Measurements from ENCODE around the gene KCNK6. TPM values are rescaled to one million over a fixed set of nuclear protein-coding genes. Genes with fewer than 3 reads are reported as not detected.
A peak's percentile ranks its signal among the peaks of the same experiment; 100 is the strongest.

The KCNK6 gene
- 15.3 TPM for polyA plus RNA-seq (2013, experiment 1 of 2)
- 15.7 TPM for polyA plus RNA-seq (2013, experiment 2 of 2)

DNA sequence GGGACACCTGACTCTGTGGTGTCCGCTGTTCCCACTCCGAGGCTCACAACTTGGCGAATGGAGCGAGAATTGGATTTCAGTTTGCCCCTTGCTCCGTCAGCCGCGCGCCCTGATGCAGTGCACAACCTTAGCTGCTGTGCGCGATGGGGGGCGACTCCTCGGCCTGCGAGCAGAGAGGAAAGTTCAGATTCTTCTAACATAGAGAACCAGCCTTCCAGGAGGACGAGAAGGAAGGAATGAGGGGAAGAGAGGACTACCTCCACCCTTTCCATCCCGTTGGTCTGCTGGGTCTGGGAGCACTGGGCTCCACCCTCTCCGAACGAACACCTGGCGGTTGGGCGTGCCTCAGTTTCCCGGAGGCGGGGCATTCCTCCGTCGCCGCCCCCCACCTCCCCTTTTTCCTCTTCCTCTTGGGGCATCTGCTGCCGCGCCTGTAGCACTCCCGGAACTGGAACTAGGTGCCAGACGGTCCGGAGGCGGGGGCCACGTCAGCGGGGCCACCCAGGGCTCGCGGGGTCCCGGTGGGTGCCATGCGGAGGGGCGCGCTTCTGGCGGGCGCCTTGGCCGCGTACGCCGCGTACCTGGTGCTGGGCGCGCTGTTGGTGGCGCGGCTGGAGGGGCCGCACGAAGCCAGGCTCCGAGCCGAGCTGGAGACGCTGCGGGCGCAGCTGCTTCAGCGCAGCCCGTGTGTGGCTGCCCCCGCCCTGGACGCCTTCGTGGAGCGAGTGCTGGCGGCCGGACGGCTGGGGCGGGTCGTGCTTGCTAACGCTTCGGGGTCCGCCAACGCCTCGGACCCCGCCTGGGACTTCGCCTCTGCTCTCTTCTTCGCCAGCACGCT lies at the start of gene KCNK6:
Gene KCNK6 (plus strand): TSS at position 425 of the 838 bp plus-strand sequence. CDS start 106 bp downstream, at position 531.
- peak within 1 kb of the TSS; percentile 88 for H3K4me2 ChIP-seq (ENCODE audit: low read length, poor library complexity, severe bottlenecking)
- H2BK15ac ChIP-seq (ENCODE audit: low read depth, poor library complexity, severe bottlenecking) = peak within 1 kb of the TSS; percentile 73
- H3K27me3 ChIP-seq (ENCODE audit: control insufficient read depth in 1 of 2, insufficient read depth in 1 of 2, low read length in 2 of 2) = peaks cover 0 to 15% of the 10 kb centered on the region in 2 experiments
- peak; percentile 32 for DNase-seq
- H2BK5ac ChIP-seq (ENCODE audit: low read depth, low read length, poor library complexity, severe bottlenecking) = no peak within 1 kb of the TSS
- peaks cover 9% of the 10 kb centered on the region for H3K79me1 ChIP-seq (replicated peaks; ENCODE audit: low read length, poor library complexity, severe bottlenecking)
- H2AK5ac ChIP-seq (ENCODE audit: low read length, severe bottlenecking) = no peak within 1 kb of the TSS
- H3K18ac ChIP-seq (ENCODE audit: low read depth in 1 of 2, low read length in 2 of 2) = peak within 1 kb of the TSS; percentile 92 to 93
- peak within 1 kb of the TSS; percentile 89 to 91 for H3K4ac ChIP-seq (ENCODE audit: low read depth in 1 of 2, low read length in 2 of 2)
- no peak within 1 kb of the TSS for H3K27ac ChIP-seq (ENCODE audit: low read length, poor library complexity, severe bottlenecking)
- WGBS = 8% methylated on average over 51 of the region's 76 CpGs
- peak within 1 kb of the TSS; percentile 68 to 81 for H3K4me3 ChIP-seq (ENCODE audit: insufficient read depth in 1 of 2, low read depth in 1 of 2, low read length in 2 of 2)
- H3K4me1 ChIP-seq (ENCODE audit: control insufficient read depth, insufficient read depth, low read depth, low read length) = peaks cover 26% of the 10 kb centered on the region
- peak within 1 kb of the TSS; percentile 94 for H4K8ac ChIP-seq (ENCODE audit: low read length)
- H3K9ac ChIP-seq (ENCODE audit: low read length) = peak within 1 kb of the TSS; percentile 78
- H3K23ac ChIP-seq (ENCODE audit: low read length in 2 of 2) = peak within 1 kb of the TSS in 1 of 2 experiments; percentile 75
- peak within 1 kb of the TSS; percentile 55 for H2BK120ac ChIP-seq (ENCODE audit: low read depth, low read length)
- peaks cover 0 to 3% of the 10 kb centered on the region in 2 experiments for H3K36me3 ChIP-seq (ENCODE audit: control insufficient read depth in 1 of 2, insufficient read depth in 2 of 2, low read depth in 1 of 2, low read length in 2 of 2)
- H2BK12ac ChIP-seq (ENCODE audit: low read length in 2 of 2) = peak within 1 kb of the TSS; percentile 38 to 60
- peak within 1 kb of the TSS in 1 of 2 experiments; percentile 97 for H3K14ac ChIP-seq (ENCODE audit: low read length in 2 of 2)
- peak within 1 kb of the TSS; percentile 91 for H4K91ac ChIP-seq (ENCODE audit: low read length)
- H2AFZ ChIP-seq (ENCODE audit: low read depth, low read length) = peak within 1 kb of the TSS; percentile 7
- H3K9me3 ChIP-seq (ENCODE audit: control insufficient read depth, low read length) = no peaks in the 10 kb centered on the region

DNA sequence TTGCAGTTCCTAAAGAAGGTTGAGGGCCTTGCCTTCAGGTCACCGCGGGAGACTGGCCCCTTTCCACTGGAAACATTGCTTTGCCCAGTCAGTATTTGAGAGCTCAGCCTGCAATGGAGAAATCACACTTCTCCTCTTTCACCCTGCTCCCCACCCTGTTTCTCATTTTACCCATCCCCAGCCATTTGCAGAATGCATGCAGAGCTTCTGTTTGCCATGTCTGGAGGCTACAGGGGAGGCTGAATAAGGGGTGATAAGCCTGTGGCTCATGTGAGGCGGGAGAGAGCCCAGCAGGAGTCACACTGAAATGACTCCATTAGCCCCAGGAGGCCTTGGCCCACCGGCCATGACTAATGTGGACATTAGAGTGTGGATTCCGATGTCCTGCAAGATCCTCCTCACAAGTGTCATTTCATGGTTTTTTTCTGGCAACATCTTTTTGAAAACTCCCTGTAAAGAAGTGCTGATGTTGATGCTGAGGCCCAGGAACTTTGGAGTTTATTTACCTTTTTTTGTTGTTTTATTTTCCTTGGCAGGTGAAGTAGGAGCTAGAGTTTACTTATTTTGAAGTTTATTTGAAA lies 49.0 kb upstream of the KCNK6 start:
- peak overlapping the region; percentile 10 for H3K27ac ChIP-seq (ENCODE audit: low read length, poor library complexity, severe bottlenecking)
- no peak overlapping the region for H2AK5ac ChIP-seq (ENCODE audit: low read length, severe bottlenecking)
- H3K79me1 ChIP-seq (replicated peaks; ENCODE audit: low read length, poor library complexity, severe bottlenecking) = peaks cover 7% of the 10 kb centered on the region
- 65% methylated on average over 5 of the region's 5 CpGs for WGBS
- H4K8ac ChIP-seq (ENCODE audit: low read length) = no peak overlapping the region
- no peak overlapping the region for H3K4me3 ChIP-seq (ENCODE audit: insufficient read depth in 1 of 2, low read depth in 1 of 2, low read length in 2 of 2)
- H3K4me1 ChIP-seq (ENCODE audit: control insufficient read depth, insufficient read depth, low read depth, low read length) = peaks cover 30% of the 10 kb centered on the region
- H4K91ac ChIP-seq (ENCODE audit: low read length) = no peak overlapping the region
- no peak overlapping the region for H2BK120ac ChIP-seq (ENCODE audit: low read depth, low read length)
- no peak overlapping the region for H3K4me2 ChIP-seq (ENCODE audit: low read length, poor library complexity, severe bottlenecking)
- H3K36me3 ChIP-seq (ENCODE audit: control insufficient read depth in 1 of 2, insufficient read depth in 2 of 2, low read depth in 1 of 2, low read length in 2 of 2) = no peaks in the 10 kb centered on the region
- H2BK15ac ChIP-seq (ENCODE audit: low read depth, poor library complexity, severe bottlenecking) = no peak overlapping the region
- no peak overlapping the region for H2AFZ ChIP-seq (ENCODE audit: low read depth, low read length)
- DNase-seq = no peak
- H2BK5ac ChIP-seq (ENCODE audit: low read depth, low read length, poor library complexity, severe bottlenecking) = no peak overlapping the region
- no peak overlapping the region for H3K18ac ChIP-seq (ENCODE audit: low read depth in 1 of 2, low read length in 2 of 2)
- H3K9me3 ChIP-seq (ENCODE audit: control insufficient read depth, low read length) = no peaks in the 10 kb centered on the region
- H3K14ac ChIP-seq (ENCODE audit: low read length in 2 of 2) = no peak overlapping the region
- H3K23ac ChIP-seq (ENCODE audit: low read length in 2 of 2) = no peak overlapping the region
- no peak overlapping the region for H3K9ac ChIP-seq (ENCODE audit: low read length)
- H2BK12ac ChIP-seq (ENCODE audit: low read length in 2 of 2) = no peak overlapping the region
- no peak overlapping the region for H3K4ac ChIP-seq (ENCODE audit: low read depth in 1 of 2, low read length in 2 of 2)
- H3K27me3 ChIP-seq (ENCODE audit: control insufficient read depth in 1 of 2, insufficient read depth in 1 of 2, low read length in 2 of 2) = no peaks in the 10 kb centered on the region

DNA sequence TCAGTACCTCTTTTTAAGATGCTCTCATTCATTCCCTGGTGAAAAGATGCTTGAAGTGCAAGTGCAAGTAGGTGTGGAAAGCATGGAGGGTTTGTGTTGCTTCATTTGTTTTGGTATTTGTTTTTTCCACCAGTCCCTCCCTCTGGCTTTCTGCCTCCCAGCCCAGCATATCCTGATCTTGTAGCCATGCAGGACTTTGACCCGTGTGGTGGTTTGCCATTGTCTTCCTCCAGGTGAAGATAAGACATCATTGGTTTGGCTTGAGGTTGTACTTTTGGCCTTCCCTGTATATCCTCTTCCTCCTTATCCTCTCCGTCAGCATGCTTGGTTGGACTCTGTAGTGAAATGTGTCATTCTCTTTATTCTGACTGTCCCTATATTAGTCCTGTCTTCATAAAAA lies 46.1 kb upstream of the KCNK6 start:
- no peak for DNase-seq
- Histone ChIP-seq H3K9me3 (ENCODE audit: control insufficient read depth, low read length) (no peaks in the 10 kb centered on the region), H3K27me3 (ENCODE audit: control insufficient read depth in 1 of 2, insufficient read depth in 1 of 2, low read length in 2 of 2) (no peaks in the 10 kb centered on the region), H3K4me2 (ENCODE audit: low read length, poor library complexity, severe bottlenecking) (no peak overlapping the region), H3K4me3 (ENCODE audit: insufficient read depth in 1 of 2, low read depth in 1 of 2, low read length in 2 of 2) (no peak overlapping the region), H3K27ac (ENCODE audit: low read length, poor library complexity, severe bottlenecking) (no peak overlapping the region), H2BK120ac (ENCODE audit: low read depth, low read length) (no peak overlapping the region), H2BK12ac (ENCODE audit: low read length in 2 of 2) (no peak overlapping the region), H2AK5ac (ENCODE audit: low read length, severe bottlenecking) (no peak overlapping the region), H4K8ac (ENCODE audit: low read length) (no peak overlapping the region), H3K36me3 (ENCODE audit: control insufficient read depth in 1 of 2, insufficient read depth in 2 of 2, low read depth in 1 of 2, low read length in 2 of 2) (no peaks in the 10 kb centered on the region), H2BK15ac (ENCODE audit: low read depth, poor library complexity, severe bottlenecking) (no peak overlapping the region), H3K4ac (ENCODE audit: low read depth in 1 of 2, low read length in 2 of 2) (no peak overlapping the region), H3K18ac (ENCODE audit: low read depth in 1 of 2, low read length in 2 of 2) (no peak overlapping the region), H2AFZ (ENCODE audit: low read depth, low read length) (no peak overlapping the region), H3K9ac (ENCODE audit: low read length) (no peak overlapping the region), H4K91ac (ENCODE audit: low read length) (no peak overlapping the region), H3K14ac (ENCODE audit: low read length in 2 of 2) (no peak overlapping the region), H3K79me1 (replicated peaks; ENCODE audit: low read length, poor library complexity, severe bottlenecking) (peaks cover 10% of the 10 kb centered on the region), H2BK5ac (ENCODE audit: low read depth, low read length, poor library complexity, severe bottlenecking) (no peak overlapping the region), H3K23ac (ENCODE audit: low read length in 2 of 2) (no peak overlapping the region), H3K4me1 (ENCODE audit: control insufficient read depth, insufficient read depth, low read depth, low read length) (peaks cover 12% of the 10 kb centered on the region)
- WGBS = 20% methylated on average over 1 of the region's 2 CpGs

DNA sequence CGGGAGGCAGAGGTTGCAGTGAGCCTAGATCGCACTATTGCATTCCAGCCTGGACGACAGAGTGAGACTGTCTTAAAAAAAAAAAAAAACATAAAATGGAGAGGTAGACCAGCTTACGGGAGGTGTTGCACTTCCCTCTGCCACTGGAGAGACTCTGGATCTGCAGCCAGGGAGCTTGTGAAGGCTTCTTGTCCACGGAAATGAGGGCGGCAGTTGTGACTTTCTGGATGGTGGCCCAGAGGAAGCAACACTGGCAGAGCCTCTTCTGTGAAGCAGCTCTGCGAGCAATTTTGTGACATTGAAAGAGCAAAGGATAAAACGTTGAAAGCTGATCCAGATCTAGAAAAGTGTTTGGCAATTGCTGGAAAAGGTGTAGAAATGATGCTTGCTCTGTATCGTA lies 44.9 kb upstream of the KCNK6 start:
- H3K14ac ChIP-seq (ENCODE audit: low read length in 2 of 2) = no peak overlapping the region
- no peak overlapping the region for H3K27ac ChIP-seq (ENCODE audit: low read length, poor library complexity, severe bottlenecking)
- no peak overlapping the region for H2AFZ ChIP-seq (ENCODE audit: low read depth, low read length)
- H3K18ac ChIP-seq (ENCODE audit: low read depth in 1 of 2, low read length in 2 of 2) = no peak overlapping the region
- no peak overlapping the region for H3K4me3 ChIP-seq (ENCODE audit: insufficient read depth in 1 of 2, low read depth in 1 of 2, low read length in 2 of 2)
- no peaks in the 10 kb centered on the region for H3K27me3 ChIP-seq (ENCODE audit: control insufficient read depth in 1 of 2, insufficient read depth in 1 of 2, low read length in 2 of 2)
- no peak overlapping the region for H2AK5ac ChIP-seq (ENCODE audit: low read length, severe bottlenecking)
- no peak overlapping the region for H3K9ac ChIP-seq (ENCODE audit: low read length)
- H3K79me1 ChIP-seq (replicated peaks; ENCODE audit: low read length, poor library complexity, severe bottlenecking) = peaks cover 8% of the 10 kb centered on the region
- peaks cover 11% of the 10 kb centered on the region for H3K4me1 ChIP-seq (ENCODE audit: control insufficient read depth, insufficient read depth, low read depth, low read length)
- no peak overlapping the region for H2BK5ac ChIP-seq (ENCODE audit: low read depth, low read length, poor library complexity, severe bottlenecking)
- 82% methylated on average over 8 of the region's 9 CpGs for WGBS
- H2BK12ac ChIP-seq (ENCODE audit: low read length in 2 of 2) = no peak overlapping the region
- no peak overlapping the region for H2BK120ac ChIP-seq (ENCODE audit: low read depth, low read length)
- no peaks in the 10 kb centered on the region for H3K9me3 ChIP-seq (ENCODE audit: control insufficient read depth, low read length)
- H4K91ac ChIP-seq (ENCODE audit: low read length) = no peak overlapping the region
- H4K8ac ChIP-seq (ENCODE audit: low read length) = no peak overlapping the region
- no peak for DNase-seq
- H2BK15ac ChIP-seq (ENCODE audit: low read depth, poor library complexity, severe bottlenecking) = no peak overlapping the region
- H3K4me2 ChIP-seq (ENCODE audit: low read length, poor library complexity, severe bottlenecking) = no peak overlapping the region
- no peak overlapping the region for H3K4ac ChIP-seq (ENCODE audit: low read depth in 1 of 2, low read length in 2 of 2)
- H3K23ac ChIP-seq (ENCODE audit: low read length in 2 of 2) = no peak overlapping the region
- H3K36me3 ChIP-seq (ENCODE audit: control insufficient read depth in 1 of 2, insufficient read depth in 2 of 2, low read depth in 1 of 2, low read length in 2 of 2) = no peaks in the 10 kb centered on the region

Data from mesenchymal stem cell (in vitro differentiated cells and primary cell).